Activated CD8-positive, alpha-beta memory T cell treated with anti-CD3 and anti-CD28 coated beads for 24 hours (primary cell): ENCODE measurements around the gene TMA16.
A peak's percentile ranks its signal among the peaks of the same experiment; 100 is the strongest.
"Not testable (repeated sequence)": the region's sequence is repeated elsewhere in the genome, so short reads cannot be mapped to it uniquely, and the experiment has no call there.

Experiments used
- DNase-seq: peaks from one replicate; pipeline ENCODE4 v3.0.0-alpha.2; 2020

The TMA16 gene

DNA sequence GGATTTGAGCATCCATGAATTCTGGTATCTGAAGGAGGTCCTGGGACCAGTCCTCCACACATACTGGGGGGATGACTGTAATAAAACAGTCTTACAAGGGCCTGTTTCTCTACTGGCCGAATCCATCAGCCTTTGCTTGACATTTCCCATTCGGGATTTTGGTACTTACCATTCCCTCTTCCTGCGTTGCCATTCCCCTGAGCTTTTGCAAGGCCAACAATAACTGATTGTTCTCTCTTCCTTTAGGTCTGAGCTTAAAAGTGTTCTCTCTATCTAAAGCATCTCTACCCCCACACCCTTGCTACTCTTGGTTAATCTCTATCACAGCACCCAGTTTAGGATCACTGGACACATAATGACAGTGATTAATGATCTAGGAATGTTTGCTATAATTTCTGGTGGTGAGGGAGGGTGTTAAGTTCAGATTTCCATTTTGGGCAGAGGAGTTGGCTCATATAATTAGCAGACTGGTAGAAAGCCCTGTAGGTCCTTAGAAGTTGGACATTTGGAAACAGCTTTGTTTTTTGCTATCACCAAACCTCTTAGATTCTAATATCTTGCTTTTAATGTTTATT is 29.4 kb downstream of the TMA16 start:
- DNase-seq: no peak

DNA sequence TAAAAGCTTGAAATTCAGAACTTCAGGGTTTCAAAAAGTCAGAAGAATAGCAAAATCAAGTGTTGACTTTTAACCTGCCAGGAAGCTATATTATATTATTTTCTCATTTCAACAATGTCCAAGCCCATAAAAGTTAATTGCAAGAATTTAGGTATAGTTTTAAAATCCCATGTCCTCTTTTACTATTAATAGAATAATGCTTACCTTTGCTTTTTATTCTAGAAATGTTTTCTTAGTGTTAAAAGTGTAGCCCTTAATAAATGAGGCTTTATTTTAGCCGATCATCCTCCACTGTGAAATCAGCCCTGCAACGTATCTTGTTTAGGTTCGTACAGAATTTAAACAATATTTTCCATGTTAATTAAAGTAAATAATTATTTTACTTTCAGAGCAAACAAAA is 31.5 kb downstream of the TMA16 start:
- no peak for DNase-seq

DNA sequence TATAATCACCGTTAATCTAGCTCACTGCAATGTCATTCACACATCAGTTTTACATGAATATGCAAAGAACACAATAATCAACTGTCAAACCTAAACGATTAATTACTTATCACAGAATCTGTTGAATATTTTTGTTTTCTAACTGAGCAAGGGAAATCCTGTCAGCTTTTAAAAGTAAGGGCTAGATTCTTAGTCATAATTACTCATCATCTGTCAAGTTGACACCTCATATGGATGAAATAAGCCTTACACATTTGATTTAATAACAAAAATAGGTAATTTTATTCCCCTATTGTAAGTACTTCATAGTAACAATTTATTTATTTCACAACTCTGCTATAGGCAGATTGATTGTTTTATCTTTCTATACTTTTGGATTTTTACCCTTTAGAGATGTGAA is 32.7 kb downstream of the TMA16 start:
- no peak for DNase-seq

DNA sequence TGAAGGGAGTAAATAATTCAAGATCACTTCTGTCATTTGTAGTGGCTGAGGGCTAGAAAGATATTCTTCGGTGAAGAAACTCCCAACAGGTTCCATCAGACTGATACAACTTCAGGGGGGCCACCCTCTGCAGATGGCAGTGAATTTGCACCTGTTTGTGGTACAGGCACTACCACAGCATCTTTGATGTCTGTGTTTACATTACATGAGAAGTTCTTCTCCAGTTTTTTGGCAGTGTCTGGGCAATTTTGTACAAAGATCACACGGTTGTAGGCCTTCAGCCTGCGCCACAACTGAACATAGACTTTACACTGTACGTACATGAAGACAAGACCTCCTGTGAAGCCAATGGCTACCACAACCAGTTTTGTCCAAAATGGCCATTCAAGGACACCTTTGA is 34.2 kb downstream of the TMA16 start:
- DNase-seq: no peak

- no peak for DNase-seq
These were observed 39.6 kb downstream of the TMA16 start for GRCh38 chr4:163534056-163534455.

DNA sequence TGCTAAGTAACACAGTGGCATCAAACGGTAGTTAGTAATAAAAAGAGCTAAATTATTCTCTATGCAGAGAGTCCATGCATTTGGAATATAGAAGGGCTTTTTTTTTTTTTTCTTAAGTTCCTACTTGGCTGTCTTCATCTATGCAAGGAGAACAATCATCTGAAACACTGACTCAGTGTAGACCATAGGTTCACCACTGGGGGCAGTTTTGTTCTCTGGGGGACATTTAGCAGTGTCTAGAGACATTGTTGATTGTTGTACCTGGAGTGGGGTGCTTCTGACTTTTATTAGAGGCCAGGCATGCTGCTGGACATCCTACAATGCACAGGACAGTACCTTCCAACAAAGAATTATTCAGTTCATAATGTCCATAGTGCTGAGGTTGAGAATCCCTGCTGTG is 41.2 kb downstream of the TMA16 start:
- DNase-seq: no peak

- DNase-seq: no peak
These were observed 41.6 kb downstream of the TMA16 start for GRCh38 chr4:163536091-163536490.

DNA sequence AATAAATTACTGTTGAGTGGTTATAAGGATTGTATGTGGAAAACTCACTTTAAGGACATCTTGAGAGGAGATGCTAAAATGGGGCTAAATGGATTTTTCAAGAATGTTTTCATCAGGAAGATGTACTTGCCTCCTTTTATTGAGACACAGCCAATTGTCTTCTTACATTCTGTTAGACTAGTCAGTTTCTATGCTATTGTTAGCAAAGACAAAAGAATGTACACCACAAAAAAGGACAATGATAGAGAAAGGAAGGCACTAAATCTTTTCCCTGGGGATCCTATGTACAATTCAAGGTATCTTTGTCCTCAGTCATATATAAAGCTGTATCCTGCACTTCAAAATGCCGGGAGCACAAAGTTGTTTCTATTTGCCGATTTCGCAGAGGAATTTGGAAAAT is 42.6 kb downstream of the TMA16 start:
- DNase-seq: no peak

GRCh38 chr4:163538820-163539219 is 44.3 kb downstream of the TMA16 start:
- DNase-seq: not testable (repeated sequence)

DNA sequence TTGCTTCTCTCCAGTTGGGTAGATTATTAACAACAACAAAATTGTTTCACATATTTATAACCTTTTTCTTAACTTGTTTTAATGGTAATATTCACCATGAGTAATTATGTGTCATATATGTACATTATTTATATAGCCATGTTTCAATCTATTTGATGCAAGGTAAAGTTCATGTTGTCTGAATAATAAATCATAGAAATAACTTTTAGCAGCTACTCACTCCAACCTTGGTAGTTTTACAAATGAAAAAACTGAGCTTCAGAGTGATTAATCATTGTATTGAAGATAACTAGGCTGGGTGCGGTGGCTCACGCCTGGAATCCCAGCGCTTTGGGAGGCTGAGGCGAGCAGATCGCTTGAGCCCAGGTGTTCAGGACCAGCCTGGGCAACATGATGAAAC is 46.0 kb downstream of the TMA16 start:
- no peak for DNase-seq

DNA sequence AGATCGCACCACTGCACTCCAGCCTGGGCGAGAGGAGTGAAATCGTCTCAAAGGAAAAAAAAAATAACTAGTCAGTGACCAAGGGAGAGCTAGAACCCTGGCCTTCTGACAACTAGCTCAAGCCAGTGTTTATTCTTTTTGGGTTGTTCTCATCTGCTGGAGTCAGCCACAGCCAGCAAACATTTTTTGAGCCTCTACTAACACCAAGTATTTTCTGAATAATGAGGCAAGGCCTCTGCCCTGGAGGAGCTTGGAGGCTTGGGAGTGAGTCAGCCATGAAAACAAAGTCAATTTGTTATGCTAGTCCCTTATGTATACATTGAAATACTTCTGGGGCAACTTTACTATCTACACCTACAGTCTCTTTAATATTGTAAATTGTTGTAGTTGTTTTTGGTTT is 46.5 kb downstream of the TMA16 start:
- no peak for DNase-seq

DNA sequence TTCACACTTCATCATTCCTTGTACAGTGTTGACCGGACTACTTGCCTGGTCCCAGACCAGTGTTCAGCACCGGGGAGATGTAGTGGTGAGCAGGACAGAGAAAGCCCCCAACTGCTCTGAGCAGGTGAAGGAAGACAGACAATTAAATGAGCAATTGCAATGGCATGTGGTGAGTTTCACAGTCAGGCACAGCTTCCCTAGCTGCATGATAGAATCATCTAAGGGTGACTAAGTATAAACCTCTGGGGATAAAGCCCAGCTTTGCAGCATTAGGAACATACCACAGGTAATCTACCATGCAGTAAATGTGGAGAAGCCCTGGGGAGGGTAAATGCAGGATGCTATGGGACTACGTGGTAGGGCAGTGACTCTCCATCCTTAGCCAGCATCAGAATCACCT is 47.8 kb downstream of the TMA16 start:
- no peak for DNase-seq

- DNase-seq: peak; percentile 75
These were observed 50.0 kb downstream of the TMA16 start for GRCh38 chr4:163544407-163545038.

DNA sequence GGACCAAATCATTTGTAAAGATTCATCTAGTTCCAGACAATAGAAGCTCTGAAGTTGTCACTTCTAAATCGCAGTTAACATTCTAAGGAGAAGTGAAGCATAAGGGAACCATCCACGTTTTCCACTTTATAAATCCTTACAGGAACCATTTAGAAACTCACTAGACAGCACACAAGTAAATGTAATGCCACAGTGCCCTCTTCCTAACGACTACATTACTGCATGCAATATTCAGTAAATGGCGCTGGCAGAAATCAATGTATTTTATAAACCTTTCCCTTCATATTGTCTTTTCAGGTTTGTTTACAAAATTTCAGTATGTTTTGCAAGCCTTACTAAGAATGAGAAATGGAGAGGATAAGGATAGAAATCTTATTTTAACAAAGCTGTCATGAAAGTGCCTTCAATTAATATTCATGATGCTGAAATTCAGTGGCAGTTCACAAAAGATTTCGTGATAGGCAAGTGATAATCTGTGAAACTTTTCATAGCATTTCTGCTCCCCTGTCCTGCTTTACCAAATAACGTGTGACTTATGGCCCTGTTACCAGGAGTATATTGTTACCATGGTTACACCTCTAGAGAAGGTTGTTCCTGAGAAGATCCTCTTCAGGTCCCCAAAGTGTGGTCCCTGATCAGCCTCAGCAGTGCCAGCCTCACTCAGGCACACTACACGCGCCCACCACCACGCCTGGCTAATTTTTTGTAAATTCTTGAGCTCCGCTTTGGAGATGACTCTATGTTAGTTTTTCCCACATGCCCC is 54.2 kb downstream of the TMA16 start:
- DNase-seq: no peak

- DNase-seq: no peak
These were observed 56.4 kb downstream of the TMA16 start for GRCh38 chr4:163550869-163551267.

- DNase-seq: no peak
These were observed 58.7 kb downstream of the TMA16 start for GRCh38 chr4:163553146-163553545.

GRCh38 chr4:163554870-163555465 is 60.5 kb downstream of the TMA16 start:
- DNase-seq: no peak

- DNase-seq: no peak
These were observed 61.7 kb downstream of the TMA16 start for GRCh38 chr4:163556177-163556576.

DNA sequence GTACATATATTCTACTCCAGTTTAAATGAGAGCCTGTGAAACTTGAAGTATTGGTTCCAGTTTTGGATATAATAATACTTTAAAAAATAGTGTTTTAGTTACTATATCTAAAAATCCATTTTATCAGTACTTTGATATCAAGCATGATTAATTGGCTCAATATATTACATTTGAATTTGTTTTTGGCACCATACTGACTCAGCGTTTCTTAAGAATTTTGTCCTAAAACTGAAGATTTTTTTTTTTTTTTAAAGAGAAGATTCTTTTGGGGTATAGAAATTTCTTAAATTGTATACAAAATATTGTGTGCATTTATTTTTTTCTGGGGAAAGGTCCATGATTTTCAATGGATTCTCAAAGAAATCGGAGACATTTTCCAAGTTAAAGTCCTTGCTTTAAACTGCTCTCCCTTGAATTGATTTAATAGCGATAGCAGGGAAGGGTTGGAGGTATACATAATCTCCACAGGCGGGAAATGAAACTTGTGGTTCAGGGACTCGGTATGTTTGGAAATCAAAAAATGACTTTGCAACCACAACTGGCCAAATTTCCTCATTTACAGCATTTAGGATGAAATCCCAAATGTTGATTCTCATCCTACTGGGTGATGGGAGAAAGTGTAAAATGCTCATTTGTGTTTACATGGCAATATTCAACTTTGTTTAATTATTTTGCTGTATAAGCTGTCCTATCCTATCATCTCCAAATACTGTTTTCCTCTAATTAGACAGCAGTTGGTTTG is 62.3 kb downstream of the TMA16 start:
- no peak for DNase-seq

DNA sequence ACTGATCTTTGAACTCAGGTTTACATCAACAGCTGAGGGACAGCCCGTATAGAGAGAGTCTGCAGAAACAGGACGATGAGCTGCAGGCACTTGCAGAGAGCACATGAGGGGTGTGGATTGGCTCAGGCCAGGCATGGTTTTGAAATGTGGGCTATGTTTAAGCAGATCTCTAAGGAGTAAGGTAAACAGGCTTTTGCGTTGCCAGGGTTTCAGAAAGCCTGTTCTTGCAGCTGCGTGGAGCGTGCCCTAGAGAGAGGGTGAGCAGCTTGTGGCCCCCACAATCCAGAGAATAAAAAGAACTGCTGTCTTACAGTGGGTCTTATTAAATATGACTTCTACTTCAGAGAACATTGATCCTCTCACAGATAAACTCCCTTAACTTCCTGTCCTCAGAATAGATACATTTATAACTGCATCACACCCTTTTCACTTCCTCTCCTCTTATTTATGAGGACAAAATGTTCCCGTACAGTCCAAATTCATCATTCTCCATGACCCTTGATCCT is 64.1 kb downstream of the TMA16 start:
- DNase-seq: no peak

DNA sequence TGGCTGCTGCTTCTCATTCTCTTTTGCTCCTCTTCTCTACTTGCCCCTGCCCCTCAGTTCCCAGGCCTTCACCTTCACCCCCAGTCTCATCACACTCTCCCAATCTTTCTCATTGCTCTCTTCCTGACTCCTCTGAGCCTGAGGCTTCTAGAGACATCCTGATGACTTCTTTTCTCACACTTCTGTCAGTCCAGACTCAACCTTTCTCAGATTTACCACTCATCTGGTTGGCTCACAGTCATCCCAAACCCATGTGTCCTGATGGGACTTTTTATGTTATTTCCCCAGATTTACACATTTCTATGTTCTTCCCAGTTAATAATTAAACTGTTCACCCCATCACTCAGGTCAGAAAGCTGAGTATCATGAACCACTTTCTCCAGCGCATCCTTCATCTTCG is 68.0 kb downstream of the TMA16 start:
- DNase-seq: no peak

GRCh38 chr4:163563592-163563991 is 69.1 kb downstream of the TMA16 start:
- DNase-seq: no peak

GRCh38 chr4:163564221-163564720 is 69.8 kb downstream of the TMA16 start:
- DNase-seq: no peak
